HG03060 (cell line): ENCODE results near the gene MSI2.
A peak's percentile ranks its signal among the peaks of the same experiment; 100 is the strongest.
"Not testable (repeated sequence)": the region's sequence is repeated elsewhere in the genome, so short reads cannot be mapped to it uniquely, and the experiment has no call there.

Experiments used
- ATAC-seq: cut with Tn5 transposase; IDR thresholded peaks from one replicate; pipeline ENCODE4 v1.9.1; 2021; ENCODE audit warnings: low read depth, moderate number of reproducible peaks; ENCODE audit not compliant: unreplicated experiment

MSI2 gene

DNA sequence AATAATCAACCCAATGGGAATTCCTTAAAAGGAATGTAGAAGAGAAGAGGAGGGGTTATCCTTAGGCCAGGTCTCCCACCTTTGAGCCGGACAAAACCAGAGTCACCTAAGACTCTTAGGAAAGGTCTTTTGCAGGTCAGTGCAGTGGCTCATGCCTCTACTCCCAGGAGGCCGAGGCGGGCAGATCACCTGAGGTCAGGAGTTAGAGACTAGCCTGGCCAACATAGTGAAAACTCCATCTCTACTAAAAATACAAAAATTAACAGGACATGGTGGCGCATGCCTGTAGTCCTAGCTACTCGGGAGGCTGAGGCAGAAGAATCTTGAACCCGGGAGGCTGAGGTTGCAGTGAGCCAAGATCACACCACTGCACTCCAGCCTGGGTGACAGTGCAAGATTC lies 365.5 kb downstream of the MSI2 start:
- not testable (repeated sequence) for ATAC-seq

DNA sequence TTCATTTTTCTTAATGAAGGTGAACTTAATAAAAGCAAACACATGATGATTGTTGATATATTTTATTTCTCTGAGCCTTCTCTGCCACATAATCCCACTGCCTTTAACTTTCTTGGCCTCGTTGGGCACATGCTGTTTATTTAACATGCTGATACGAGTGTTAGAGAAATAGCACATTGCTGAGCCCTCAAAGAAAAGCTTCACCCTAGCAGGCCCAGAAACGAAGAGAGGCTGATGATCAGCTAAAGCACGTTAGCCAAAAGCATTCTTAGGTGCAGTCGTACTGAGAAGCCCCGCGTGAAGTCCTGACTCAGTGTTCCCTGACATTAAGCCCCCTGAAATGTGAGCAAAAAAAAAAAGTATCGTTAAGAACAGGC lies 366.0 kb downstream of the MSI2 start:
- no peak for ATAC-seq

DNA sequence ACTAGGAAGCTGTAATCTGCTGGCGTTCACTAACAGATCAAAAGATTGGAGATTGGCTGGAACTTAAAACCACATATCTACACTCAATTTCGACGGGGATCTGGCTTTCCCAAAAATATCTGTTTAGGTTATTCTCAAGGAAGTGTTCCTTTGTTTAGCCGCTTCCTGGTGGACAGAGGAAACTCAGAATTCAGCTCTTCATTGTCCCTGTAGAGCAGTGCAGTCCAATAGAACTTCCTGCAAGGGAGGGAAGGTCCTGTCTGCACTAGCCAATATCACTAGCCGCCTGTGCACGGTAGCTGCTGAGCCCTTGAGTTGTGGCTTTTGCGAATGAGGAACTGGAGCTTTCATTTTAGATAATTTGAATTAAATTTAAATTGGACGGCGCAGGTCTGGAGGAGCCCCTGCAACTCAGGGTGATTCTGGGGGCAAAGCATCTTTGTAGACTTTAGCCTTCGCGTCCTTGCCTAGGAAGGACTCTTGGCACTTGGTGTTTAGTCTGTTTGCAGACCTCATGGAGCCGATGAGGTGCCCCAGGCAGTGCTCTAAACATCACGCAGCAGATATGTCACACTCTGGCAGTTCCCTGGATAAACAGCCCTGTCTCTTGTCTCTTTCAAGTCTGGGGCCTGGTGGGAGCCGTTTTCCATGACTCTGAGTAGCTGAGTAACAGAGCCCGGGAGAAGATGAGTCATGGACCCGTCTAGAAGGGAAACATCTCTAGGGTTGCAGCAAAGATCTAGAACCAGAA lies 366.5 kb downstream of the MSI2 start:
- peak; percentile 58 for ATAC-seq

DNA sequence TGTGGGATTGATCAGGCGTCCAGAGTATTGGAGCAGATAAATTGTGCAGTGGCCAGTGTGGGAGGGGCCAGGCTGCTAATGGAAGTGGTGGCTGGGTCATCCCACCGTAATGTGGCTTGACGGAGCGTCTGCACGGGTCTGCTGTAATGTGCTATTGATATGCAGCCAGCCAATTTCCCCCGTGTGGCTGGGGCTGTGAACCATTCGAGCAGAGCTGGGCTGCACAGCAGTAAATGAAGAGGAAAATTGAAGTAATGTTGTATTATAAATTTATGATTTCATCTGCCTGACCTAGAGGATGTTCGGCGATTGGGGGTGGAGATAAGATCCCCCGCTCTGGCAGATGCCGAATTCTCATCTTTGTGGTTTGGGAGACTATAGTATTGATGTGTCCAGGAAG lies 367.3 kb downstream of the MSI2 start:
- no peak for ATAC-seq

DNA sequence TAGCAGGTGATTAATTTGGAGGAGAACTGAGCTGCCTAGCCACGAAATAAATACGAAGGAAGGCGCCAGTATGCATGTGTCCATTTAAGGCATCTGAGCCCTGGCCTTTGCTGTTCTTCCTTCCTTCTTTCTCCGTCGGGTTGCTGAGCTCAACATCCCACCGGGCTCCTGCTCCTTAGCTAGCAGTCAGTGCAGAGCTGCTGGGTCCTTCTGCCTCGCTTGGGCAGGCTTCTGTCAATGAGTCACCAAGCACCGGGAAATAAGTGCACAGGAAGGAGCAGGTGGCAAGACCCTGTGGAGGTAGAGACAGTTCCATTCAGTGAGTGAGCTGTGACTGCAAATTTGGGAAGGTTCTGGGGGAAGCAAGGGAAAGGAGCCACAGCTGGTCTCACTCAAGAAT lies 368.1 kb downstream of the MSI2 start:
- ATAC-seq, result no peak

DNA sequence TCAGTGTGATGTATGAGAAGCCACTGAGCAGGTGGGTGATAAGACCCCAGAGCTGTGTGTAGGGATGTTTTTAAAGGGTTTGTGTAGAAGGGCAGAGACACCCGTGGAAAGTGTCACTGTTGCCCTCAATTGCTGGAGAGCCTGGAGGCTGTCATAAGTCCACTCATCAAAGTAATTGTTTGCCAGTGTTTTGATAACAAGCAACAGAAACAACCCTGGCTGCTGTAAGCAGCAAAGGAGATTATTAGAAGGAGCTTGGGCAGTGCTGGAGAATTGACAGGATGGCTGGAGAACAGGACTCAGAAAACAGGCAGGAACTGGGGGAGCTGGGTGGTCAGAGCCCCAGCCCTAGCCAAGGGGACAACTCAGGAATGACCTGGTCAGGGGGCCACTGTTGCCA lies 369.2 kb downstream of the MSI2 start:
- ATAC-seq, result no peak

DNA sequence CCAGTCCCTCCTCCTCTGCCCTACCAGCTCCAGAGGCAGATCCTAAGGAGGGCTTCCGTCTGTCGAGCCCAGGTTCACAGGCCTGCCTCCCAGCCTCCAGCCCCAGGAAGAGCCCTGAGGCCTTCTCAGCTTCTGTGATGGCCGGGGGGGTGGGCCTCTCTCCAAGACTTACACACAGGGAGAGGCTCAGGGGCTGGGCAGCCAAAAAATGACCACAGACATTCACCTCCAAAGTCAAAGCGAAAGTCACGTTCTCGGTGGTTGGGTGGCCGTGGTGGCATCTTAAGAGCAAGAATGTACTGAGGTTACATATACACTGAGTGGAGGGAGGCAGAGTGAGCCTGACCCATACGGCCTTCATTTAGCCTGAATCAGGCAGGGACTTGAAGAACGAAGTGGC lies 369.6 kb downstream of the MSI2 start:
- no peak for ATAC-seq

DNA sequence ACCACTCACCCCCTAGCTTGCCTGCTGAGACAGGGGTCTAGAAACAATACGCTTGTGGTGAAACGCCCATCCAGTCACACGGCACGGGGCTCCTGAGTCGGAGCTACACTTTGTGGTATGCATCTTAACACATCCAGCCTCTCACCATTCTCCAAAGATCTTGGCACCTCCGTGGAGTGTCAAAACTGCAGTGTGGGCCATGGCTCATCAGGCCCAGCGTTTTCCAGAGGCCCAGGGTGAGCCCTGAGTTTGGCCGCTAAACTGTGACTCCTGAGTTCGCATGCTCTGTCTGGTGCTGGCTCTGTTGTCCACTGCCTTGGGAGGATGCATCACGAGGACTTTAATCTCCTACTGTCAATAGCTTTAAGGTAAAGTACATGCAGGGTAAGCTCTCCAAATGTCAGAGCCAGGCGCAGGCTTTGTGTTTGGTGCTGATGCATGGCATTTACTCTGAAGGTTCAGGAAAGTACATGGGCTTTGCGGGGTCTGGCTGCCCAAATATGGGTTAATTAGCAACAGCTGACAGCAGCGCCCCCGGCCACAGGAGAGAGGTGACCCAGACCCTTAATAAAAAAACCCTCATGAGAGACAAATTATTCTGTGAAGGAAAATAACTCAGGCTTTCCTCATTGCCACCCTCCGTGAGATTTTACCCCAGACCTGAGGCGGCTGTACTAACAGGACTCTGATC lies 370.3 kb downstream of the MSI2 start:
- no peak for ATAC-seq

DNA sequence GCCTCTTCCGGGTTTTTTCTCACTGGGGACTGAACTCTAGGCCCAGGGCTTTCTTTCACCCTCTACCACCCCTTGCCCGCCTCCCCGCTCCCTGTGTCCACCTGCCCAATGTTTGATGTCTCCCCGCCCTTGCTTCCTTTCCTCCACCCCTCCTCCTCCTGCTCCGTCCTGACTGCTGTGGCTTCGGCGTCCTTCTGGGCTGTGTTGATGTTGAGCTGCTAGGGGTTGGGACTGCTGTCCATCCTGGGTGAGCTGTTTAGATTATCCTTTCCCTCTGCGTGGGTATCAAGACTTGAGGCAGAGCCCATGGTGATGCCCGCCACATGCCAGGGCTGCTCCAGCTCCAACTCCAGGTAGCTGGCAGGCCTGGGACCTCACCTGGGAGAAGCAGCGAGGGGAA lies 371.3 kb downstream of the MSI2 start:
- no peak for ATAC-seq

DNA sequence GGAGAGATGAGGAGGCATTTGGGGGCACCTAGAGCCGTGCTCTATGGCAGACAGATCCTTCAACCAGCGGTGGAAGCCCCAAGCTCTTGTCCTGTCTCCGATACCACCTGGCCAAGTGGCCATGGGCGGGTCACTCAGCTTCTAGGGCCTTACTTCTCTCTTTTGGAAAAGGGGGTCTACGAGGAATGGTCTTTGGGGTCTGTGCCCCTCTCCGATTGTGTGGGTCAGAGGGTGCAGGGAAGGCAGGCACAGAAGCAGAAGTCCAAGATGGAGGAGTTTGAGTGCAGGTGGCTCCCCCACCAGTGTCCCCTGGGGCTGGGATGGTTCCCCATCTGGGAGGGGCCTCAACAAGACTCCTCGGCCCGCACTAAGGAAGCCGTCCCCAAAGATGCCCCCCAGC lies 372.1 kb downstream of the MSI2 start:
- ATAC-seq, result no peak

DNA sequence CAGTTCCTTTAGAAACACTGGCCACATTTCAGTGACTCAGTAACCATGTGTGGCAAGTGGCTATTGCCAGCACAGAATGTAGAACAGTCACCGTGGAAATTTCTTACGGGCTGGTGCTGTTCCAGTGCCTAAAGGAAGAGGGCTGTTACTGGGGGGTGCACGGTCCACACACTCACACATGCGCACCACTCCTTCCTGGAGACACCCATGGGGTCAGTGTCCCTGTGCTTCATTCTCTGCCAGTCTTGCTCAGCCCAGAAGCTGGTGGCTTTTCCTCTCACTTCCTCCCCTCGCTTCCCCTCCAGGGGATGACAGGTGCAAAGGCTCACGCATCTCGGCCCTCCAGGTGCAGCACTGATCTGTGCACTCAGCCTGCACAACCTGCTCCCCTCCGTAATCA lies 373.1 kb downstream of the MSI2 start:
- peak; percentile 48 for ATAC-seq

DNA sequence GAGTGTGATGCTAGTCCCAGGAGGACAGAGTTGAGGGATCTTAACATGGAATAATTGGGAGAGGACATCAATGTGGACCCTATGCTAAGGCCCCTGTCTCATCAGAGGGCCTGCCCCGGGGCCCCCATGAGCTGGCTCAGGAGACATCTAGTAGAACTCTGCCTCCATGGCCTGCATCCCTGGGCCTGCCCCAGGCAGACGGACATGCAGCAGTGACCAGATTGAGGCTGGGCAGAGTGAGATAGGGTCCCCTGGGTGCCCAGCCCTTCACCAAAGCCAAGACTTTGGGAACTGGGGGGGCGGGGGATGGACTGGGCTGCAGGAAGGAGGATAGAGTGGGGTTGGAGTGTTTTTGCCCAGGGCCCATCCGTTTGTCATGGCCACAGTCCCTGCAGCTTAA lies 373.6 kb downstream of the MSI2 start:
- ATAC-seq, result no peak

DNA sequence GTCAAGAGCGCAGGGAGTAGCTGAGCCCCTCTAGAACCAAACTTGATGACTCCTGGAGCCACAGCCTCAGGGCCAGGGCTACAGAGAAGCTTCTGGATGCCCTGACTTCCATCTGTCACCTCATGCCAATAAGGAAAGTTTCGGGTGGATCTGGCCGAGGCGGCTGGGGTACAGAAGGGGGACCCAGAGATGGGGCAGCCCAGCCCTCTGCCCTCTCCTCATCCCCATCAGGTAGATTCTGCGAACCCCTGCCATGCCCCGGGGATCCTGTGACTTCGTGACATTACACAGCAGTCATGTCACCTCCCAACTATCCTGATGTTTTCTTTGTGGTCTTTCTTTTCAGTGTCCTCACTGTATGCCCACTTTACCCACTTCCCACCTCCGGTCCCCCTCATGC lies 374.4 kb downstream of the MSI2 start:
- ATAC-seq, result no peak

DNA sequence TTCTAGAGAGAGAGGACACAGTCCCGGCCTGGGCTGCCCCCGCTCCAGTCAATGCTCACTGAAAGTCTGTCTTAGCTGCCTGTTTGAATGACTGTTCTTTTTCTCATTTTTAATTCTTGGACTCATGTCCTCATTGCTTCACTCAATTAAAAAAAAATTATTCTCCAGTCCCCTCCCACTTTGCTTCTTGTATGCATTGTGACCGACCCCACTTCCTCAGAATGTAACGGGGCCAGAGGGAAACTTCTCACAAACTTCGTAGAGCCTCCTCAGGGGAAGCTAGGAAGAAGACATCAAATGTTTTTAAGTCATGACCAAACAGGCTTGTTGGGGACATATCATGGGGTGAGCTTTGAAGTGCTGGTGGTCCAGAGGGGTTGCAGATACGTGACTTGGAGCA lies 375.5 kb downstream of the MSI2 start:
- ATAC-seq, result no peak

DNA sequence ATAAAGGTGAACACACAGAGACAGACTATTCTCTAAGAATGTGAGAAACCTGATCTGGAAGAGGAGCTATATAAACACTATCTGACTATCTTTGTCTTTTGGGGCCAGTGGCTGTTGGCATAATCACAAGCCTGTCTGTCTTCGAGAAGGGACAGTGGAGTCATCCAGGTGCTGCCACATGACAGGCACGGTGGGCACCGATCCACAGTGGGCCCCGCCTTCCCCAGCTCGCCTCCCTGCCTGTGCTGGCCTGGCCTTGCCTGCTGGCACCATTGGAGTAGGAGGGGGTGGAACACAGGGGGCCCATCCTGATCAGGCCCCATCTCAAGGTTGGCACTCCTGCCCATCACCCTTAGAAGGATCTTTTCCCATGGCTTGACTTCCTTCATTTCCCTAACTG lies 376.0 kb downstream of the MSI2 start:
- ATAC-seq, result no peak

DNA sequence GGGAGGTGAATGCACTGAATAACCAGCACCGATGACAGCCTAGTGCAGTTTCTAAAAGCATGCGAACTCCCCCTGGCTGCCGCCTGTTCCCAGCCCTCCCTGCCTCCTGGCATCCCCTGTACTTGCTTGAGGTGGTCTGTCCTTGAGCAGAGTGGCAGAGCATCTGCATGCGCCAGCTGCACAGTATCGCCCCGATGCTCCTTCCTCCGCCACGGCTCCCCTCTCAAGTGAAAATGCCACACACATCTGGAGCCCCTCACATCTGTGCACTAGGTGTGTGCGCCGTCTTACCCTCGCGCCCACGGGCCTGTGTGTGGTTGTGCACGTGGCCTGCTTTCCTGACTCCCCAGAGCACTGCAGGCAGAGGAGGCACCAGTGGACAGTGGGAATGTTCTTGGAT lies 376.9 kb downstream of the MSI2 start:
- no peak for ATAC-seq

DNA sequence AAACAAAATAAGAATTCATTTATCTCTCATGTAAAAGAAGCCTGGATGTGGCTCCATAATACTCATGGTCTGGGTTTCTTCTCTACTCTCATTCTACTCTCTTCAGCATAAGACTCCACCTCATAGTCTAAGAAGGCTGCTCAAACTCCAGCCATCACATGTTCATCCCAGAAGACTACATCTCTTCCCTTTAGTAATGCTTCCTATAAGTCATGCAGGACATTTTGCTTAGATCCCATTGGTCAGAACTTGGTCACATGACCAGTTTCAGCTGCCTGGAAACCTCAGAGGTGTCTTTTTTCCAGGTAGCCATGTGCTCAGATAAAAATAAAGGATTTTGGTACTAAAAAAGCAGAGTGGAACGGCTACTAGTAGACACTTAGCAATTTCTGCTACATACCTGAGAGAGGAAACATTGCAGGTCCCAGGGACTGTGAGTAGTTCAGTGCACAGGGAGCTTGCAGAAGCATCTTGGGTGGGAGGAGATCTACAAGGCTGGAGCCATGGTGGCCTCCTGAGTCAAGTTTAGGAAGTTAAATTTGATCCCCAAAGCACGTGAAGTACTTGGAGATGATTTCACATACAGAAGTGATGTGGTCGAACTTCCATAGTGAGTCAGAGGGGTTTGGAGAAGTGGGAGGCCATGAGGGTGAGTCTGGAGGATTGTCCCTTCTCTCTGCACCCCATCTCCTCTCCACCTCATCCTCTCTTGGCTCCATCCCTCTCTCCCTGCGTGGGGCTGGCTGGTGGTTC lies 378.6 kb downstream of the MSI2 start:
- ATAC-seq, result no peak

DNA sequence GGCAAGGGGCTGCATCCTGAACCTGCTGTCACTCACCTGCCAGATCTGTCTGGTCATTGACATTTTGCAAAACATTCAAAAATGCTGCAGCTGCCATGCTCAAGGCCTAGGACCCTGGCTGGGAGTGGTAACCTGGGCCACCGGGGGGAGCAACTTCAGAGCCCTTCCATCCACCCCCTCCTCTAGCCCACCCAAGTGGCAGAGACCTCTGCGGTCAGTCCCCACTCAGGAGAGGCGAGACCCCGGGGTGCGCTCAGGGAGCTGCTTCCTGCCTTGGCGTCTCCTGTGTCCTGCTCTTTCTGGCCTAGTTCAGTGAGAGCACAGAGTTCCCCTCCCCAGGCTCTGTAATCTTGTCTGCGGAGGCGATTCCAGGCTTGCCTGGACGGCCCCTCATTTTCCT lies 380.0 kb downstream of the MSI2 start:
- no peak for ATAC-seq

DNA sequence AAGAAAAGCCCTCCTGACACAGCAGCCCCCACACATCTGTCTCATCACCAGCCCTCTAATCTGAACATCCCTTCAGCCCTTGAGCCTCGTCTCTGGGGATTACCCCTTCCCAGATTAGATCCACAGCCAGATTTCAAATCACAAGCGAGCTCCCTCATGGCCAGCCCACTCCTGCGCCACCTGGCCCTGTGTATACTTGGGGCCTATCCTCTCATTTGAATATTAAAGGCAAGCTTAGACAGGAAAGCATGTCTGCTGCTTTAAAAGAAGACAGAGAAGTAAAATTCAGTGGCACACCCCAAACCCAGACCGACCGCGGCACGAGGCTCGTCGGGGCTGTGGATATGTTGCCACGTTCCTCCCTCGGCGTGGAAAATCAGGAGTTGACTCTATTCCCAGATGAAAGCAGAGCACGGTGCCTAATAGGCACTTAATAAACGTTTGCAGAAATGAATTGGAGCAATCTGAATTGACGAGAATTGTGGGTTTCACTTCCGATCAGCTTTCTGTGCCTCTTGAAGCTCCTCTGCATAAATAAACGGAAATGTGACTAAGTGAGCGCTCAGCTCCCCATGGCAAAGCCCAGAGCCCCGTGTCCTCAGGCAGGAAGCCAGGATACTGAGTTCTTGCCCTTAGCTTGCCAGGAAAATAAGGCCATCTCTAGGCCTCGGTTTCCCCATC lies 380.8 kb downstream of the MSI2 start:
- ATAC-seq, result no peak

DNA sequence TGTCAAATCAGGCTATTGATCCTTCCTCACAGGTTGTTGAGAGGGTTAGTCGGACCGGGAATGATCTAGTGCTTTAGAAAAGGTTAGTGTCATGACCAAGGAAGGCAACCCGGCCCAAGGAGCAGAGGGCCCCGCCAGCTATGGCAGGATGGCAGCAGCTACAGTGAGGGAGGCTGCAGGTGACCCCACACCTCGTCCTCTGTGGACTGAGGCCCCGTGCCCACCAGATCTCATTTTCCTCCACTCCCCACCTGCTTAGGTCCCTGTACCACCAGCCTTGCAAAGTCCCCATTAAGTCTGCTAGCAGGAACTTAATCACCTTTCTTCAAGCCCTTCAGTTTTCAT lies 381.3 kb downstream of the MSI2 start:
- no peak for ATAC-seq

DNA sequence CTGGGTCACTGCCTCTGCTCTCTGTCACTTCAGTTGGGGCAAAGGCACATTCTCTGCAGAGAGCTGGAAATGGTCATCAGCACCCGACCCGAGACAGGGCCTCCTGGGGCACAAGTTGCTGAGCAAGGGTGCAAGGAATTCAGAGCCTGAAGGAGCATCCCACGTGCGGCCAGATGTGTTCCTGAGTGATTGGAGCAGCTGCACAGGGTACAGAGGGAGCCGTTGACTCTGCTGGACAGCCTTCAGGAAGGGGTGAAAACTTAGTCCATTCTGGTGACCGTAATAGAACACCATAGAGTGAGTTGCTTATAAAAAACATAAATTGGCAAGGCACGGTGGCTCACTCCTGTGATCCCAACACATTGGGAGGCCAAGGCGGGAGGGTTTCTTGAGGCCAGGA lies 382.0 kb downstream of the MSI2 start:
- no peak for ATAC-seq
